Stimulated activated CD8-positive, alpha-beta memory T cell treated with anti-CD3 and anti-CD28 coated beads, Interleukin-4, amount 100 ng/mL, for 48 hours (primary cell): ENCODE measurements around the gene RPS27.
"Not testable (repeated sequence)": the region's sequence is repeated elsewhere in the genome, so short reads cannot be mapped to it uniquely, and the experiment has no call there.

Experiments
- DNase-seq: peaks from one replicate; pipeline ENCODE4 v3.0.0-alpha.2; 2020

Gene RPS27

GRCh38 chr1:153987621-153988020 lies 2.9 kb upstream of the RPS27 start:
- DNase-seq: no peak

GRCh38 chr1:153991151-153991630 lies 629 bp downstream of the RPS27 start:
- no peak for DNase-seq

- no peak for DNase-seq
Measured at GRCh38 chr1:153991806-153992205, 1.2 kb downstream of the RPS27 start.

GRCh38 chr1:153995202-153995601 lies 4.6 kb downstream of the RPS27 start:
- DNase-seq: no peak

GRCh38 chr1:153995640-153996039 lies 5.1 kb downstream of the RPS27 start:
- DNase-seq: no peak

- not testable (repeated sequence) for DNase-seq
Measured at GRCh38 chr1:153996882-153997281, 6.3 kb downstream of the RPS27 start.

GRCh38 chr1:154000420-154000819 lies 9.9 kb downstream of the RPS27 start:
- no peak for DNase-seq

GRCh38 chr1:154006136-154006535 lies 15.6 kb downstream of the RPS27 start:
- DNase-seq: no peak

- no peak for DNase-seq
Measured at GRCh38 chr1:154012129-154012528, 21.6 kb downstream of the RPS27 start.

- not testable (repeated sequence) for DNase-seq
Measured at GRCh38 chr1:154012543-154012942, 22.0 kb downstream of the RPS27 start.

- no peak for DNase-seq
Measured at GRCh38 chr1:154014154-154014907, 23.8 kb downstream of the RPS27 start.

GRCh38 chr1:154019269-154019668 lies 28.7 kb downstream of the RPS27 start:
- DNase-seq: no peak

GRCh38 chr1:154019940-154020339 lies 29.4 kb downstream of the RPS27 start:
- no peak for DNase-seq

- not testable (repeated sequence) for DNase-seq
Measured at GRCh38 chr1:154033697-154034096, 43.1 kb downstream of the RPS27 start.
